CD4-positive, alpha-beta T cell treated with Interleukin-15 for 4 hours (primary cell): ENCODE results near the gene PFDN5.
A peak's percentile ranks its signal among the peaks of the same experiment; 100 is the strongest.
"Not testable (repeated sequence)": the region's sequence is repeated elsewhere in the genome, so short reads cannot be mapped to it uniquely, and the experiment has no call there.

Experiments
- DNase-seq: peaks from one replicate; pipeline ENCODE4 v3.0.0-alpha.2; 2020; ENCODE audit warnings: low spot score

The PFDN5 gene

DNA sequence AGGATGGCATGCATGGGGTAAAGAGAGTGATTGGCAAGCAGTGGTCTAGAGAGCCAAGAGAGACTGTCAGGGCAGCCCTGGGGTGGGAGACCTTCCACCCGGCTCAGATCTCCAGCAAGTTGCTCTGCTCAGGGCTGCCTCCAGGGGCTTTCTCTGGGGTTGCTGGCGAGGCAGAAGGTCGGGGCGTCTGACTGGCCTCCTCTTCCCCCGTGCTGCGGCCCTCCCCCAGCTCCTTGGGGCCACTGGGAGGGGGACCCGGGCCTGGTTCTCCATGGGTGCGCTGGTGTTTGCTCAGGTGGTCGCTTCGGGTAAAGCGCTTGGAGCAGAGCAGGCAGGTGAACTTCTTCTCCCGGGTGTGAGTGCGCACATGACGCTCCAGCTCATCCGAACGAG lies 32.7 kb downstream of the PFDN5 start:
- DNase-seq = no peak

DNA sequence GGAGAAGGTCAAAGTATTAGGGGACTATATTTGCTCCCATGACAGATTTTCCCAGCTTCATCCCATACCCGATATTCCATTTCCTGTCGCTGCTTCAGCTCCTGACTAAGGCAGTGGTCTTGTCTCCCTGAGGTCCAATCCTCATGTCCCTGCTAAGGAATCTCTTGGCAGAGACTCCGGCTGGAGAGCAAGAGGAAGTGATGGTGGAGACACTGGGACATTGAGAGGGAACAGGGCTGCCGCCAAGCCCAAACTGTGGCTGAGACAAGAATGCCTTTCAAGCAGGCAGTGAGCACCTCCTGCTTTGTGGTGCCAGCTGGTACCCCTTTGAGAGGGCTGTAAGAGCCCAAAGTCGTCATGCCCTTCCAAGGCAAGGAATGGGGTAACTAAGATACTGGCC lies 35.3 kb downstream of the PFDN5 start:
- no peak for DNase-seq

DNA sequence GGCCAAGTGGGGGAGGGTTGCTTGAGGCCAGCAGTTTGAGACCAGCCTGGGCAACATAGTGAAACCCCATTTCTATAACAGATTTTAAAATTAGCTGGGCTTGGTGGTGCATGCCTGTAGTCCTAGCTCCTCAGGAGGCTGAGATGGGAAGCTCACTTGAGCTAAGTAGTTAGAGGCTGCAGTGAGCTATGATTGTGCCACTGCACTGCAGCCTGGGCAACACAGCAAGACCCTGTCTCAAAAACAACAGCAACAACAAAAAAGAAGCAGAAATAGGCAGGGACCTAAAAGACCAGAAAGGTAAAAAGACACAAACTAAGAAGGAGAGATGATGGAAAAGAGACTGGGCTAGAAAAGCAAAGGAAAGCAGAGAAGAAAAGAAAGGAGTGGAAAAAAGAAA lies 37.0 kb downstream of the PFDN5 start:
- not testable (repeated sequence) for DNase-seq

DNA sequence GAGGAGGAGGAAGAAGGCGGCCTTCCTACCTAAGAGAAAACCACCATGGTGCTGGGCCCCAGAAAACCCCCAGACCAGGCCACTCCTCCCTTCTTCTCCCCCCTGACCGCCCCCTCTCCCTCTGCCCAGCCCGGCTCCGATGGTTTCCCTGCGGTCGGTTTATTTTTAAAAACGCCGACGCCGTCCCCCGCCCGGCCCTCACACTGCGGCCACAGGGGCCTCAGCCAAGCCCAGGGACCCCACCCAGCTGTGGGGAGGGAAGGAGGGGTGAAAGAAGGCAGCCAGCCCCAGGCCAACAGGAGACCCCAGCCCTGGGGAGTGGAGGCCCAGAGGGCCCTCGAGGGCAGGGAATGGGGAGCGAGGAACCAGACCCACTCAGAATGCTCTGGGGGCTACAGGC lies 37.4 kb downstream of the PFDN5 start:
- no peak for DNase-seq

DNA sequence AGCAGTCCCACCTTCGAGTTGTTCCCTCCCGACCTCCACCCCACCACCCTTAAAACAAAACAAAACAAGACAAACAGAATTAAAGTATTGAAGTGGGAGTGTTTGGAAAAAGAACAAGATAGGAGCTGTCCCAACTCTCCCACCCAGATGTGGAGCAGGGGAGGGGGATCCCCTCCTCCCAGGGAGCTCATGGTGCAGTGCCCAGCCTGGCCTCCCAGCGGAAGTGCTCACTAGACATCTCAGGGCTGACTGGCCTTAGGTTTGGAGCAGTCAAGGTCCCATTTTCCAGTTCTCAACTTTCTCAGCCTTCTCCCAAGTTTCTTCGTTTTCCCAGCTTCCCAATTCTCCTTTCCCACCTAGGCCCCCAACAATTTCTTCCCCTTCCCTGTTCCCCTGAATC lies 37.9 kb downstream of the PFDN5 start:
- no peak for DNase-seq

DNA sequence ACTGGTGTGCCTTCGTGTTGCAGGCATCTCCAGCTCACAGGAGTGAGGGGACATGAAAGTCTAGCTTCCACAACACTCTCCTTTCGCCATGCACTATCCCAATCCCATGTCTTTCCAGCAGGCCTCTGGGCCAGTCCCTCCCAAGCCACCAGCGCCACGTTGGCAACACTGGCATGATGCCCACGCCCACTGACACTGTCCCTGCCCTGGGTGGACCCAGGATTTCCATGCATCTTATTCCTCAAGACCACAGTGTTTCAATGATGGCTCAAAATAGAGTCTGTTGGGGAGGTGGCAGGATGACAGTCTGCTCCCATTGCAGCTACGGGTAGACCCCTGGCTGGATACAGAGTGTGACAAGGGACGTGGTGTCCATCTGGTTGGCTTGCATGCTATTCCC lies 38.5 kb downstream of the PFDN5 start:
- no peak for DNase-seq

DNA sequence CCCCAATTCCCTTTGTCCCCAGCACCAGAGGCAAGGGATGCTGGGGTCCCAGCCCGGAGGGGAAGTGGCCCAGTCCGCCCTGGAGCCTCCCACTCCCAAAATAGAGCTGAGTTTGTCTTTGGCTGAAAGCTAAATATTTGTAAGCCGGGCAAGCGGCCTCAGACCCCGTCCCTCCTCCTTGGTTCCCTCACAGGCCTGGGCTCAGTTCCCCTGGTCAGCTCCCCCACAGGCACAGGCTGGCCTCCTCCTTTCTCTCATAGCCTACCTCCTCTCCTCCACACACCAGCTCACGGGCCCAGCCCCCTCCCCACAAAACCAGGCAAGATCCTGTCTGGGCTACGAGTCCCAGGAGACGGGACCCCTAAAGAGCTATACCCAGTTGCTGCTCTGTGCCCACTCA lies 39.5 kb downstream of the PFDN5 start:
- DNase-seq = no peak

DNA sequence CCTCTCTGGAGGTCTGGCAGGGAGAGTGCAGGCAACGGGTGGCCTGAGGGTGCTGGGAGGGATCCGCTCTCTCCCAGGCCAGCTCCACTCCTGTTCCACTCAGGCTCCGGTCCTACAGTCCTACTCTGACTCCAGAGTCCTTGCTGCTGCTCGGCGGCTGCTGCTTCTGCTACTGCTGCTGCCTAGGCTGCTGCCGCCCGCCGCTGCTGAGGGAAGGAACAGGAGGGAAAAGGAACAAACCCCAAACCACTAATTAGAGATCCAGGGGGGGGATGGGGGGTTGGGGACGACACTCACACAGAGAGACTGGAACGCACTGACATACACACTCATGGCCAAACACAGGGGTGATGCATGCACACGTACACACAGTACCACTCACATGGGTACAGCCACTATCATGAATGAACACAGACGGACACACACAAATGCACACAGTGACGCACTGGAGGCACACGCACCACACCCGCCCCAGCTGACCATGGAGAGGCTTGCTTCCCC lies 40.9 kb downstream of the PFDN5 start, which contains the start of gene SP7:
Gene SP7 (minus strand): TSS at position 174 of the 501 bp plus-strand sequence. CDS start 708 bp downstream, outside the sequence.
- no peak for DNase-seq

DNA sequence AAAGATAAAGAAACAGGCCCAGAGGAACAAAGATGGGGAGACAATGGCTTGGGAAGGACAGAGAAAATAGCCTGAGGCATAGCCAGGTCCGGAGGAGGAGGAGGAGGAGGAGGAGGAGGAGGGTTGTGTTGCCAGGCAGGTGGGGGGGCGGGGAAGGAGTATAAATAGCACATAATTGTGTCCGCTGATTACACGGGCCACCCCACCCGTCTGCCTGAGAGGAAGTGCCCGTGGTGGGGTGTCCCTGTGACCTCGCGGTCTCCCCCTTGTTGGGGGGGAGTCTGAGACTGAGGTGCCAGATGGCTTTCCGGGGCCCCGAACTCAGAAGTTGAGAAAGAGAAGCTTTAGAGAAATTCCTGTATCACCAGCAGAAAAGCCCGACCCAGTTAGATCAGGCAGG lies 42.7 kb downstream of the PFDN5 start:
- DNase-seq = no peak

DNA sequence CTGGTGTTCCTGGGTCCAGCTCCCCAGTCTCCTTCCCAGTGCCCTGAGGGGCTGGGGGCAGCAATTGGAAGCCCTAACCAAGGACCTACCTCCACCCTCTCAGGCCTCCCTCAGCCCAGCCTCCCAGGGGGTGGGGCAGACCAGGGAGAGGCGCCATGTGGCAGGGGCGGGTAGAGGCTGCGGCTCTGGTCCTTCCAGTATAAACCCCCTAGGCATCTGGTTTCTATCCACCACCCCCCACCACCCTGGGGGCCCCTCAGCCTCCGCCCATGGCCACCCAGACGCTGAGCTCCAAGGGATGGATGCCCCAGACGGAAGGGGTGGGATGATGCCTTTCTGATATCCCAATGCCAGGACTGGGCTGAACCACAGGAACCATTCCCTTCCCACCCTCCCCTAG lies 43.6 kb downstream of the PFDN5 start:
- DNase-seq = no peak

DNA sequence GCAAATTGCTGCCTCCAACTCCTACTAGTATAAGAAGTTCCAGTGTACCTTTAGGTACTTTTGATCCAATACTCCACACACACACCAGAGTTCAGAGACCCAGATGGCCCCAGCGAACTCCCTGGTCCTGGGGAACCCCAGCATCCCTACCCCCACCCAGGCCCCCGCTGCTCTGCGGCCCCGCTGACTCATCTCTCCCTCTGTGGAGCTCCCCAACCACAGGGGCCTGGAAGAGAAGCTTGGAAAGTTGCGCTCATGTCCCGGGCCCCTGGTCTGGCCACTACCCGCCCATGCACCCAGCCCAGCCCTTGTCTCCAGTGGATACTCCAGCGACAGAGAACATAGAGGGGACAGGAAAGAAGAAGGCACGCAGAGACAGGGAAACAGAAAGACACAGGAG lies 45.1 kb downstream of the PFDN5 start:
- DNase-seq = no peak

DNA sequence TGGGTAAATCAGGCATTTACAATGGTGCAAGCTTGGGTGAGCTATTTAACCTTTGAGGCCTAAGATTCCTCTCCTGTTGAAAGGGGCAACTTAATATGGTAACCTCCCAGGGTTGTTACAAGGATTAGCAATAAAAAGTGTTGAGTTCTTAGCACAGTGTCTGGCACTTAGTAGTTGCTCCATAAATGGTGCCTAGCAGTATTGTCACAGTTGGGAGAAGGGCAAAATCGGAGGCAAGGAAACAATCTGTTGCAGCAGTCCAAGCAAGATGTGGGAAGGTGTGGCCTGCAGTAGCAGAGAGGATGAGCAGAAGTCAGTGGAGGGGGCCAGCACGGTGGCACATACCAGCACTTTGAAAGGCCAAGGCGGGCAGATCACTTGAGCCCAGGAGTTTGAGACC lies 48.1 kb downstream of the PFDN5 start:
- DNase-seq = no peak

DNA sequence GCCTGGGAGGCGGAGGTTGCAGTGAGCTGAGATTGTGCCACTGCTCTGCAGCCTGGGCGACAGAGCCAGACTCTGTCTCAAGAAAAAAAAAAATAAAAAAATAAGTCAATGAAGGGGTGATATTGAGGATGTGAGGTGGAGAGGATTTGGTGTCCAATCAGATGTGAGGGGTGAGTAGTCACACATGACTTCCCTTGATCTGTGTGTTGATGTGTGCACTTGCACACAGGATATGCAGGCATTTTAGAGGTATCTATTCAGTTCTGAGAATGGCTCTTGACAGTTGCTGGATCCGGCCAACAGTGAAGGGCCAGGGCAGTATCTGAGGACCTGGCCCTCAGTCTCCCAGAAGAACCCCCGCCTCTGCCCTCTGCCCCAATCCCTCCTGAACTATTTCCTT lies 48.6 kb downstream of the PFDN5 start:
- DNase-seq = no peak

DNA sequence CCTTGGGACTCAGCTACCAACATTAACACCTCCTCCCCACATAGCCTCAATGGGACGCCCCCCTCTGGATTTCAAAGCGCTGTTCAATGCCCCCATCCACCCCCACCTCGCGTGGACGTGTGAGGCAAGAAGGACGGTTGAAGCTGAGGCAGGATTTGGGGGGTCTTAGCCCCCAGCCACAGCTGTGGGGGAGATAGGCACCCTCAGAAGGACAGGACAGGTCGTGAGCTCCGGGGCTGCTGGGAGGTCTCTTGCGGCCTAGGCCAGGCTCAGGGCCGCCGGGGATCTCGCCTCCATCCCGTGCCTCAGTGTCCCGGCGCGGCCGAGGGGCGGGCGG lies 49.1 kb downstream of the PFDN5 start:
- no peak for DNase-seq

DNA sequence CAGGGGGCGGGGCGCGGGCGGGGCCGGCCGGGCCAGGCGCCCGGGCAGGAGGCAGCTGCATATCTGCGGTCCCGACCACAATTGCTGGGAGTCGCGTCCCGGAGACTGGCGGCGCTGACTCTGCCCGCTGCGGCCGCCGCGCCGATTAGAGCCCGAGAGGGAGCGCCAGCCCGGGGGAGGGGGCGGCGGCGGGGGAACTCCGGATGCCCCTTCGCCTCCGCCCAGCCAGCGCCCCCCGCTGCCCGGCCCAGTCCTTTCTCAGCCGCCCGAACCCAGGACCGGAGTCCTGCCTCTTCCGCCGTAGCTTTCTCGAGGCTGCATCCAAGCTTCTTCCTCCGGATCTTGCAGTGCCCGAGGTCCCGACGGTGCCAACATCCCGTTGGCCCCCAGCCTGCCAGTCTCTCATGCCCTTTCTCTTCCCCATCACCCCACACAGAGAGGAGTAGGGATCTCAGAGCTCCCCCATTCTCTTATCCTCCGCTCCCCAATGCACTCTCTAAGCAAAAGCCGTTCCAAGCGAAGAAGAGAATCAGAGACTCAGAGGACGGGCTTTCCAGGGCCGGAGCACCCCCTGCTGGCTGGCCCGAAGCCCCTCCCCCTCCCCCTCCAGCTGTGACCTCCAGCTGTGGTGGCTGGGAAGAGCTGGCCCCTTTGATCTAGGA lies 49.6 kb downstream of the PFDN5 start:
- DNase-seq = peak; percentile 72

DNA sequence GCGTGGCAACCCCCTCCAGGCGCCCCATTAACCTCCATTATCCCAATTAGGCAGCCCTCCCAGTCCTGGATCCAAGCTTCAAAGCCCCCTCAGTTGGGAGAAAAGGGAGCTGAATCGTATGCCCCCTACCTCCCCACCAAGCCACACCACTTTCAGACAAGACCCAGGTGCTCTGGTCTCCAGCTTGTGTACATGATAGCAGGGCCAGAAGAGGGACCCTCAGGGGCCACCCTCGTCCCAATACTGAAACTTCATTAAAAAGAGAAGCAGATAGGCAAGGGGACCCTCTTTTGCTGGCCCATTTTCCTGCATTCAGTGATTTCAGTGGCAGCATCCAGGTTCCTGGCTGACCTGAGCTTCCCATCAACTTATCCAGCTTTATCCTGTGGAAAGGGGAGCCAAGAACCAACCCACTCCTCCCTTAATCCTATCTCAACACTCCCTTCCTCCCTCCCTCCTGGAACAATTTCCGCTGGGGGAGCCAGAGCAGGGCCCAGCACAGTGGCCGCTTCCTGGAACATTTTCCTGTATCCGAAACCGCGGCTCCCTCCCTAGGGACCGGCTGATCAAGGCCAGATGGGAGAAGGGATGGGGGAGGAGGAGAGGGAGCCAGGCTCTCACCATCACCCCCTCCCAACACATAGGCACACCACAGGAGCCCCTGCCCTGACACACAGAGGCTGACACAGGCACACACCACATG lies 50.3 kb downstream of the PFDN5 start:
- DNase-seq = no peak

DNA sequence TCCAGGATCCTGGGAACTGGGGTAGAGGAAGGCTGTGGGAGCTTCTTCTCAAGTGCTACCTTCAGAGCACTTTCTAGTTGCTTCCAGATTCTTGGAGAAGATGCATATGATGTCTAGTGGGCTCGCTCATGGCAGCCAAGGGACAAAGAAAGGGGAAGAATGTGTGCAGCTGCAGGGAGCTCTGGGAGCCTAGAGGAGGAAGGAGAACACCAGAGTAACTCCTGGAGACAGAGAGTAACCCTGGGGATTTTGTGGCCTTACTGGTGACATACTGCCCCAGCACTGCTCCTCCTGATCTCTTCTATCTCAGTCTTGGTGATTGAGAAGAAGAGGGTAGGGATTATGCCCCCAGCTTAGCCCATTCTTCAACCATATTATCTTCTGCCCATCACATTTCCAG lies 51.1 kb downstream of the PFDN5 start:
- no peak for DNase-seq

DNA sequence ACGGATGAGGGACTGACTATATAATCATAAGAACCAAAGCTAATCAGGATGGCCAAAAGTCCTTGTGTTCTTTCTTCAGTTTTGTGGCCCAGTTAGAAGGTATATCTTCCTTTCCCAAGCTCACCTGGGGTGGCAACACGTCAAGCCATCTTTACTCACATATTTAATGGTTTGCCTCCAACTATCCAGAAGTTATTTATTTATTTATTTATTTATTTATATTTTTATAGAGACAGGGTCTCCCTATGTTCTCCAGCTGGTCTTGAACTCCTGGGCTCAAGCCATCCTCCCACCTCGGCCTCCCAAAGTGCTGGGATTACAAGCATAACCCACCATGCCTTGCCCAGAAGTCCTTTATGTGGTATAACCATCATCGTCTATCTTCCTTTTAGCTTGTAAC lies 52.6 kb downstream of the PFDN5 start:
- no peak for DNase-seq
